Measurements from ENCODE around the gene TNIK.

TNIK gene

GRCh38 chr3:171026597-171027293 is 433.5 kb downstream of the TNIK start, which contains the start of gene SLC2A2:
Gene SLC2A2 (minus strand): TSS chr3:171026720. CDS start chr3:171026670, 50 bp downstream.
- Mint-ChIP-seq H3K9me3 (no peaks in the 10 kb centered on the region), H3K36me3 (ENCODE audit: low read depth) (no peaks in the 10 kb centered on the region), H3K4me3 (no peak within 1 kb of the TSS), H3K27me3 (ENCODE audit: low read depth, poor library complexity) (no peaks in the 10 kb centered on the region), H3K4me1 (no peaks in the 10 kb centered on the region), H3K27ac (no peak within 1 kb of the TSS)
- TF ChIP-seq, protein P1, sequence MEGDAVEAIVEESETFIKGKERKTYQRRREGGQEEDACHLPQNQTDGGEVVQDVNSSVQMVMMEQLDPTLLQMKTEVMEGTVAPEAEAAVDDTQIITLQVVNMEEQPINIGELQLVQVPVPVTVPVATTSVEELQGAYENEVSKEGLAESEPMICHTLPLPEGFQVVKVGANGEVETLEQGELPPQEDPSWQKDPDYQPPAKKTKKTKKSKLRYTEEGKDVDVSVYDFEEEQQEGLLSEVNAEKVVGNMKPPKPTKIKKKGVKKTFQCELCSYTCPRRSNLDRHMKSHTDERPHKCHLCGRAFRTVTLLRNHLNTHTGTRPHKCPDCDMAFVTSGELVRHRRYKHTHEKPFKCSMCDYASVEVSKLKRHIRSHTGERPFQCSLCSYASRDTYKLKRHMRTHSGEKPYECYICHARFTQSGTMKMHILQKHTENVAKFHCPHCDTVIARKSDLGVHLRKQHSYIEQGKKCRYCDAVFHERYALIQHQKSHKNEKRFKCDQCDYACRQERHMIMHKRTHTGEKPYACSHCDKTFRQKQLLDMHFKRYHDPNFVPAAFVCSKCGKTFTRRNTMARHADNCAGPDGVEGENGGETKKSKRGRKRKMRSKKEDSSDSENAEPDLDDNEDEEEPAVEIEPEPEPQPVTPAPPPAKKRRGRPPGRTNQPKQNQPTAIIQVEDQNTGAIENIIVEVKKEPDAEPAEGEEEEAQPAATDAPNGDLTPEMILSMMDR (IDR thresholded peaks at IDR 0.05), result no peak
- DNase-seq, result no peak

DNA sequence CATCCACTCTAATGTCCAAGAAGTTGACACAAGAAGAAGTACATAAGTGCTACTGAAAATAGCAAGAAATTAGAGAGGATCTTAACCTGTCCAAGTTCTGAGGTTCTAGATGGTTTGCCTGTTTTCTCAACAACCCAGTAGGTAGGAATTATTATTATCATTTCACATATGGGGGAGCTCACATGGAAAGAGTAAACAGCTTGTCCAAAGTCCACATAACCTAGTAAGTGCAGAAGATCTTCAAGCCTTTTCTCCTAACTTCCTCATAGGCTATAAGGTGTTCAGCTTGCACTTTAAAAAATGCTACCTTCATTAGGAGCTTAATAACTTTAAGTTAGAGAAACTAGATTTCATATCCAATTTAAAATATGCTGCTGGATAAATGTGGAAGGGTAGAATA is 436.6 kb downstream of the TNIK start:
- Mint-ChIP-seq H3K4me3 (no peak overlapping the region), H3K4me1 (no peaks in the 10 kb centered on the region), H3K36me3 (ENCODE audit: low read depth) (no peaks in the 10 kb centered on the region), H3K9me3 (no peaks in the 10 kb centered on the region), H3K27me3 (ENCODE audit: low read depth, poor library complexity) (peaks cover 3% of the 10 kb centered on the region), H3K27ac (no peak overlapping the region)
- DNase-seq, result no peak
- TF ChIP-seq, protein P1 (IDR thresholded peaks at IDR 0.05), result no peak

DNA sequence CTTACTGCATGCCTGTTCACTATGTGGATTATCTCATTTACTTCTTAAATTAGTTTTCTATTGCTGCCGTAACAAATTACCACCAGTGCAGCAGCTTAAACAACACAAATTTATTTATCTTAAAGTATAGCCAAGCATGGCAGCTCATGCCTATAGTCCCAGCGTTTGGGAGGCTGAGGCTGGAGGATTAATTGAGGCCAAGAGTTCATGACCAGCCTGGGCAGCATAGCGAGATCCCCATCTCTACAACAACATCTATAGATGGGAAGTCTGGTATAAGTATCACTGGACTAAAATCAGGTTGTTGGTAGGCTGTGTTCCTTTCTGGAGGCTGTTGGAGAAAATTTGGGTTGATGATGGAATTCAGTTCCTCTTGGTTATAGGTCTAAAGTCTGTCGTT is 438.8 kb downstream of the TNIK start:
- Mint-ChIP-seq H3K27me3 (ENCODE audit: low read depth, poor library complexity) (peaks cover 7% of the 10 kb centered on the region), H3K4me3 (no peak overlapping the region), H3K36me3 (ENCODE audit: low read depth) (no peaks in the 10 kb centered on the region)

DNA sequence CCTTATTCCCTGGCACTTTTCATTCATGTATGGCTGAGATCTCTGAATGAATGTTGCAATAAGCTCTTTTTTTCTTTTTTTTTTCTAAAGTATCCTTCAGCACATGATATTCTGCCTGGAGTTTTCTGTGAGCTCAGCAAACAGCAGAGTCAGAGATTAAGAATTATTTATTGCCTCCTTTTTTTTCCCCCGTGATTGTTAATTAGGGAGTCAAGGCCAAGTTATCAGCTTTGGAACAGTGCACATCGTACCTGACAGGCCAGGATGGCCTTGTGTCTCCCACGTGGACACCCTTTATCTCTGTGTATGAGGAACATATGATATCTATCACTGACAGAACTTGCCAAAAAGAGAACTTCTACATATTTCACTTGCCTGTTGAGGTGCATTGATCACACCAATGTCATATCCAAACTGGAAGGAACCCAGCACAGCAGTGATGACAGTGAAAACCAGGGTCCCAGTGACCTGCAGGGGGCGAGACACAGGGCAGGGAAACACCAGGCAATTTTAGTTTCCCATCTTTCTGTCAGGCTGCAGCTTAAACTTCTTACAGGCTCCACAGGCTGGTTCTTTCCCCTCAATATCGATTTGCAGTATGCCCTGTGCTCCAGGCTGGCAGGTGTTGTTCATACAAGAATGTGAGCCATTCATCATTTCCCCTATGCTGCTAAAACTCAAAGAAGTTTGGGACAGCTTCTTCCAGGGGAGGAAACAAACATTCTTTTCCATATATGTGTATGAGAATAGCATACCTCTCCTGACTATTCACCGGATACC is 441.9 kb downstream of the TNIK start:
- Mint-ChIP-seq H3K4me1 (no peaks in the 10 kb centered on the region), H3K4me3 (no peak overlapping the region), H3K27me3 (ENCODE audit: low read depth, poor library complexity) (peaks cover 7% of the 10 kb centered on the region), H3K36me3 (ENCODE audit: low read depth) (no peaks in the 10 kb centered on the region), H3K9me3 (no peaks in the 10 kb centered on the region), H3K27ac (no peak overlapping the region)
- TF ChIP-seq, protein P1 (IDR thresholded peaks at IDR 0.05), result peak; percentile 24
- peak; percentile 10 for DNase-seq

More for the DNA sequence above, 438.8 kb downstream of the TNIK start:
- H3K27ac Mint-ChIP-seq, result no peak overlapping the region
- DNase-seq, result no peak
- H3K9me3 Mint-ChIP-seq, result no peaks in the 10 kb centered on the region
- no peaks in the 10 kb centered on the region for H3K4me1 Mint-ChIP-seq
- TF ChIP-seq, protein P1 (IDR thresholded peaks at IDR 0.05), result no peak

GRCh38 chr3:171013822-171014748 is 446.1 kb downstream of the TNIK start:
- H3K4me1 Mint-ChIP-seq, result no peaks in the 10 kb centered on the region
- TF ChIP-seq, protein P1 (IDR thresholded peaks at IDR 0.05), result no peak
- H3K27ac Mint-ChIP-seq, result no peak overlapping the region
- H3K36me3 Mint-ChIP-seq (ENCODE audit: low read depth), result no peaks in the 10 kb centered on the region
- H3K4me3 Mint-ChIP-seq, result no peak overlapping the region
- H3K27me3 Mint-ChIP-seq (ENCODE audit: low read depth, poor library complexity), result peaks cover 8% of the 10 kb centered on the region
- no peaks in the 10 kb centered on the region for H3K9me3 Mint-ChIP-seq
- no peak for DNase-seq
